Measurements from ENCODE around the gene RPS23.

The RPS23 gene

DNA sequence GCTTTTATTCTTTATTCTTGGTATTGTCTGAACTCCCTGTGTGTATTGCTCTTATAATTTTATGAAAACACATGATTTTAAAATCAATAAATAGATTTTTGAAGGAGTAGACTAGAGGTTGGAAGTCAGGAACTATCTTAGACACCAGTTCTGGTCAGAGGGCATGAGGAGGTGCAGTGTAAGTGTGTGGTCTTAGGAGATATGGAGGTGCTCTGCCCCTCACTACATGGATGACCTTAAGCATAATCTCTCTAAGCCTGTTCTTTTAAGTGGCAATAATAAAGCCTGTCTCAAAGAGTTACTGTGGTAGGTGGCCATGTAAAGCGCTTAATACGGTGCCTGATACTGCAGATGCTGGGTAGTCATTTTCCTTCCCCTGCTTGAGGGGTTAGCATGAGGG lies 34.0 kb downstream of the RPS23 start:
- no peak for DNase-seq

DNA sequence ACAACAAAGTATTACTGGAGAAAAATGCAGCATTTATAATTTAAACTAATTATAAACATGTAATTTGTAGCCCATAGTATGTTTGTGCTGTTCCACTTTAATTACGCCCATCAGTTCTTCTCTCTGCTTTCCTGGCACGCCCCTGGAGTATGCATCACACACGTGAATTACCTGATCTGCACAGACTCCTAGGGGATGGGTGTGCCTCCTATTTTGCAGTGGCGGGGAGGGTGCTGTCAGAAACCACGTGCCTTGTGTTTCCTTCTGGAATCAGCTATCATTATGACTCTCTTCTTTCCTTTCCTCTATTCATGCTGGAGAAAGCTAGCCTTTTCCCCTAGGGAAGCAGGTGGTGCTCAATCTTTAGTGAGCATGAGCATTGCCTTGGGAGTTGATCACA lies 43.3 kb downstream of the RPS23 start:
- DNase-seq: peak; percentile 2 to 23 (median 9)

DNA sequence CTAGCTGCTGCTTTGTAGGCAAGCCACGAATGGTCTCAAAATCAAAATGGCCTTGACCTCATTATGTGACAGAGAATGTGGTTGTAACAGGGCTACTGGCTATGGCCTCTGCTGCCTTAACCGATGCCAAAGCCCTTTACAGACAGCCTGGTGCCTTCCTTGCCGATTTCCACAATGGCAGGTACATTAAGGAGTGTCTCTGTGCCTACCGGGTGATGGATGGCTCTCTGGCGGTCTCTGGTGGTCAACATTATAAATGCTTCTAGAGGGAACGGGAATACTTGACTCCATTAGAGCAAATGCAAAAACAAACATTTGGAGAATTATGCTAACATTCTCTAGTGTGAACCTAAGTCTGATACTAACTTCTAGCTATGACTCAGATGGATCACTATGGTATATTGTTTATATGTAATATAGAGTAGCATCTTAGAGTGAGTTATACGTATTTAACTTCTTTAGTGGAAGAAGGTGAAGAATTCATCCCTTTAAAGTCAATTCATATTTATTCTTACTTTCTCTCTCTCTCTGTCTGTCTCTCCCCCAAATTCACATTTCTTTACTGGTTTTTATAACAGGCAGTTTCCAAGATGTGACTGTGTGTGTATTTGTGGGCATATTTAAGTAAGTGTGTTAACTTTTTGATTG lies 52.5 kb downstream of the RPS23 start:
- peak; percentile 59 to 81 (median 73) for DNase-seq

Data from NCI-H1417 (cell line).